Pancreas (tissue), 10 donors: Measurements from ENCODE around the gene S100A2. TPM values are rescaled to one million over a fixed set of nuclear protein-coding genes. Genes with fewer than 3 reads are reported as not detected.

ENCODE experiments used
- ATAC-seq, 4 donors: fragments of 200-7000 bp; cut with Tn5 transposase; one replicate each; pipeline versions ENCODE4 v1.8.0 to v1.9.1; 2020; ENCODE audit warnings: mild to moderate bottlenecking in 4 of 4, moderate library complexity in 4 of 4
- DNase-seq, 6 donors: peaks; one replicate each; pipeline ENCODE4 v3.0.0-alpha.2; 2020
- FAIRE-seq: peaks from 2 replicates; lab custom pipeline; 2012; peaks lifted over from hg19 to GRCh38; lab: Jason Lieb, UNC
- H3K27ac ChIP-seq, 4 donors: fragments of 200-600 bp; sonication (generic); 1 replicate in 3 of 4; 2 replicates in 1 of 4; pipeline versions ENCODE4 v1.5.0 to v1.8.0; 2020
- H3K27me3 ChIP-seq, 4 donors: fragments of 200-600 bp; one replicate each; pipeline ENCODE4 v1.8.0; 2021
- H3K36me3 ChIP-seq, 3 donors: fragments of 200-600 bp; sonication (generic) in 1 of 3; one replicate each; pipeline versions ENCODE4 v1.5.0 to v1.8.0; 2020 to 2021
- H3K4me1 ChIP-seq, 3 donors: fragments of 200-600 bp; one replicate each; pipeline ENCODE4 v1.8.0; 2021
- H3K4me3 ChIP-seq, 4 donors: fragments of 200-600 bp; sonication (generic) in 2 of 4; one replicate each; pipeline versions ENCODE4 v1.5.0 to v1.8.0; 2020 to 2021
- H3K9me3 ChIP-seq, 4 donors: fragments of 200-600 bp; one replicate each; pipeline ENCODE4 v1.8.0; 2021
- WGBS, 2 donors: extraction: QIAGEN DNeasy Blood & Tissue Kit; methylation state at CpG; one replicate each; pipeline ENCODE4 v1.1.7; 2013; 5-methylcytosine and 5-hydroxymethylcytosine counted together
- intact Hi-C, 3 donors: fragments of 100-400 bp; cut with DNase I; formaldehyde crosslinking; loops; one replicate each; pipeline versions ENCODE4 v1.11.1 to v1.14.2; 2022
- polyA plus RNA-seq, 2 donors: library from polyadenylated mRNA; stranded (reverse); fragments of 200-250 nt; gene quantifications; one replicate each; pipeline ENCODE4 v1.2.3, GENCODE V29; 2013
- total RNA-seq, 6 donors: library from RNA; stranded (reverse); fragmentation: NEBNext Ultra II Directional in 4 of 6; extraction: Animal tissue kit (Norgen Biotek cat#: 25700) in 4 of 6; gene quantifications; one replicate each; pipeline versions ENCODE4 v1.2.1 to v1.2.4, GENCODE V29; 2021 to 2023
- TF ChIP-seq, protein P1 (sequence below), 4 donors: fragments of 200-600 bp; sonication (generic) in 3 of 4; IDR thresholded peaks; one replicate each; pipeline versions ENCODE4 v1.5.0 to v1.8.0; 2021; ENCODE audit warnings: antibody characterized with exemption in 4 of 4
- donor health status: healthy with polysubstance abuse.
- donor health status: DM: no; HTN: no; CAD: no; lungs with moderate emphysema.
- donor health status: DM: no; HTN: no; CAD: no.
- donor health status: control.
- donor health status: control.
- donor health status: Bipolar disorder and iron deficiency.
- donor health status: DM: yes; HTN: yes; CAD: no.
- donor health status: DM: no; HTN: no; CAD: no.
- donor health status: DM: no; HTN: no; CAD: no.
- donor health status: DM: yes; HTN: yes; CAD: no.

The S100A2 gene
- total RNA-seq (1 to 10 TPM in 1 of 6 donors, under 1 TPM in 3, not detected in 2; 0.60 to 2.1 (median 0.68) TPM), polyA plus RNA-seq (1 to 10 TPM; 1.9 to 2.8 TPM)

DNA sequence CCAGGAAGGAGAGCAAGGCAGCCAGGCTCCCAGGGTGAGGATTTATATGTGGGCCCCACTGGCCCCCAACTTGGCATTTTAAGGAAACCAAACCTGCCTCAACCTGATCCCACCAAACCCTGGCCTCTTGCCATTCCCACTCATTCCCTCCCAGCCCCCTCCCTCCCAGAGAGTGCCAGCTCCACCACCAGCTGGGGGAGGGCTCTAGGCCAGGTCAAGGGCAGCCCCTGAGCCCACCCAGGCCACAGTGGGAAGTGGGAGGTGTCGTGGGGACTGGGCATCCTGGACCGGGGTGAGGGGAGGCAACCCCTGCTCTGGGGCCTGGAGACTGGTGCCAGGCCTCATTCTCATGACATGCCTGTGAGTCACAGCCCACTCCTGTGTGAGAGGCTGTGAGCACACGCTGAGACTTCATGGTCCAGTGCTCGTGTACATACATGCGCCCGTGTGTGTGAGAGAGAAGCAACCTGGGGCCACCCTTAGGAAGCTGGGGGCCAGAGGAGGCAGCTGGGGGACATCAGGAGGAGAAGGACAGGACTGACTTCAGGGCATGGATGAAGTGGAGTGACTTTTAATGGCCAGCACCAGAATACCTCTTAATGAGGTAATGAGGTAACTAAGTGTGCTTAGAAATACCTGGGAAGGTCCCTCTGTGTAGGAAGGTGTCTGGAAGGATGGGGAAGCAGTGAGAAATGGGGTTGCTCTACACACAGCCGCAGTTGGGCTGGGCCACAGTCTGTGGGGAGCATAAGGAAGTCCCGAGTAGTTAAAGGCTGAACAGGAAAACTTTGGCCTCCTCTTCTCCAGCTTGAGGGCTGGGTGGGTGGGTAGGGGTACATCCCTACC lies at the start of gene S100A2:
S100A2 (minus strand) TSS at position 316 of the 846 bp plus-strand sequence. CDS start 1,967 bp downstream, outside the sequence.
- H3K27me3 ChIP-seq: no peaks in the 10 kb centered on the region
- no peak for FAIRE-seq
- DNase-seq: peak in 3 of 6 donors; percentile 34 to 64 (median 41)
- peak within 1 kb of the TSS; percentile 62 to 90 (median 78) for H3K27ac ChIP-seq
- peaks cover 0 to 24% (median 0%) of the 10 kb centered on the region in 3 donors for H3K4me1 ChIP-seq
- no peaks in the 10 kb centered on the region for H3K9me3 ChIP-seq
- 65 to 73% methylated on average over 8 of the region's 8 CpGs for WGBS, 2 donors
- H3K4me3 ChIP-seq: no peak within 1 kb of the TSS
- no peaks in the 10 kb centered on the region for H3K36me3 ChIP-seq
- TF ChIP-seq, protein P1, sequence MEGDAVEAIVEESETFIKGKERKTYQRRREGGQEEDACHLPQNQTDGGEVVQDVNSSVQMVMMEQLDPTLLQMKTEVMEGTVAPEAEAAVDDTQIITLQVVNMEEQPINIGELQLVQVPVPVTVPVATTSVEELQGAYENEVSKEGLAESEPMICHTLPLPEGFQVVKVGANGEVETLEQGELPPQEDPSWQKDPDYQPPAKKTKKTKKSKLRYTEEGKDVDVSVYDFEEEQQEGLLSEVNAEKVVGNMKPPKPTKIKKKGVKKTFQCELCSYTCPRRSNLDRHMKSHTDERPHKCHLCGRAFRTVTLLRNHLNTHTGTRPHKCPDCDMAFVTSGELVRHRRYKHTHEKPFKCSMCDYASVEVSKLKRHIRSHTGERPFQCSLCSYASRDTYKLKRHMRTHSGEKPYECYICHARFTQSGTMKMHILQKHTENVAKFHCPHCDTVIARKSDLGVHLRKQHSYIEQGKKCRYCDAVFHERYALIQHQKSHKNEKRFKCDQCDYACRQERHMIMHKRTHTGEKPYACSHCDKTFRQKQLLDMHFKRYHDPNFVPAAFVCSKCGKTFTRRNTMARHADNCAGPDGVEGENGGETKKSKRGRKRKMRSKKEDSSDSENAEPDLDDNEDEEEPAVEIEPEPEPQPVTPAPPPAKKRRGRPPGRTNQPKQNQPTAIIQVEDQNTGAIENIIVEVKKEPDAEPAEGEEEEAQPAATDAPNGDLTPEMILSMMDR (IDR thresholded peaks at IDR 0.05): no peak
- ATAC-seq: peak; percentile 15 to 52 (median 24)
- intact Hi-C loops: no loop called here

DNA sequence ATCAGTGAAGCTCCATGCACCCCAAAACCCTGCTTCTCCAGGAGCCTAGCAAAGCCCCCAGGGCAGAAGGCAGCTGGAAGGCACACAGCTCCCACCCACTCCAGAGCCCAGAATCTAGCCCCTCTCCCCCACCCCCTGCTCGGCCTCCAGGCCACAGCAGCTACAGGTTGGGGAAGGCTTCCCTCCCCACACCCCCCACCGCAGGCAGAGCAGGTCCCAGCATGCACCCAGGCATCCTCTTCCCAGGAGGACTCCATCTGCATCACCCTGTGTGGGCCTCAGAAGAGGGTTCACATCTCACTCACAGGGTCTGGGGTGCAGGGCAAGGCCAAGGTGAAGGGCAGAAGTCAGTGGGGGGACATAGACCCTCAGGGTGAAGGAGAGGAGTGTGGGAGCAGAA lies 49.8 kb upstream of the S100A2 start:
- Histone ChIP-seq H3K27me3 (no peaks in the 10 kb centered on the region), H3K36me3 (no peaks in the 10 kb centered on the region), H3K4me3 (no peak overlapping the region), H3K9me3 (no peaks in the 10 kb centered on the region), H3K27ac (peak overlapping the region in 2 of 4 donors; percentile 63 to 67), H3K4me1 (peaks cover 0 to 2% (median 0%) of the 10 kb centered on the region in 3 donors)
- WGBS, 2 donors: 74 to 86% methylated on average over 1 to 2 of the region's 2 CpGs
- TF ChIP-seq, protein P1 (IDR thresholded peaks at IDR 0.05): no peak
- ATAC-seq: no peak
- DNase-seq: no peak
- intact Hi-C loops: no loop called here
- FAIRE-seq: no peak

DNA sequence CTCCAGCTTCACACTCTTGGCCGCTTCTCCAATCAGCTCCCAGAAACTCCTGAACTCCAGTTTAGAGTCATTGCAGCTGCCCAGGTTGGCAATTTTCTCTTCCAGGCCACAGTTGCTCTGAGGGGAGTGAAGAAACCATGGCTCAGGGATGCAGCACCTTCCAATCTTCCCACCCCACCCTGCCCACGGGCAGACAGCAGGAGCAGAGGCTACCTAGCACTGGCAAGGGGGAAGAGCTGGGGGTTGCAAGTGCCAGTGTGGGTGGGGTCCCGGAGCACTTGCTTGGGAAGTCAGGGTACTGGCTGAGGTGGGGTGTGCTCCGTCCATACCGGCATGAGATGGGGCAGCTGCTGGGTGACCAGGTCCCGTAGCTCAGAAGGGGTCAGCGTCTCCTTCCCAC lies 49.3 kb upstream of the S100A2 start:
- no peak overlapping the region for H3K4me3 ChIP-seq
- WGBS, 2 donors: 88 to 91% methylated on average over 7 of the region's 7 CpGs
- H3K4me1 ChIP-seq: peaks cover 0 to 2% (median 0%) of the 10 kb centered on the region in 3 donors
- no peak for DNase-seq
- H3K36me3 ChIP-seq: no peaks in the 10 kb centered on the region
- H3K9me3 ChIP-seq: no peaks in the 10 kb centered on the region
- FAIRE-seq: no peak
- H3K27me3 ChIP-seq: no peaks in the 10 kb centered on the region
- ATAC-seq: no peak
- TF ChIP-seq, protein P1 (IDR thresholded peaks at IDR 0.05): no peak
- no peak overlapping the region for H3K27ac ChIP-seq
- intact Hi-C loops: no loop called here

DNA sequence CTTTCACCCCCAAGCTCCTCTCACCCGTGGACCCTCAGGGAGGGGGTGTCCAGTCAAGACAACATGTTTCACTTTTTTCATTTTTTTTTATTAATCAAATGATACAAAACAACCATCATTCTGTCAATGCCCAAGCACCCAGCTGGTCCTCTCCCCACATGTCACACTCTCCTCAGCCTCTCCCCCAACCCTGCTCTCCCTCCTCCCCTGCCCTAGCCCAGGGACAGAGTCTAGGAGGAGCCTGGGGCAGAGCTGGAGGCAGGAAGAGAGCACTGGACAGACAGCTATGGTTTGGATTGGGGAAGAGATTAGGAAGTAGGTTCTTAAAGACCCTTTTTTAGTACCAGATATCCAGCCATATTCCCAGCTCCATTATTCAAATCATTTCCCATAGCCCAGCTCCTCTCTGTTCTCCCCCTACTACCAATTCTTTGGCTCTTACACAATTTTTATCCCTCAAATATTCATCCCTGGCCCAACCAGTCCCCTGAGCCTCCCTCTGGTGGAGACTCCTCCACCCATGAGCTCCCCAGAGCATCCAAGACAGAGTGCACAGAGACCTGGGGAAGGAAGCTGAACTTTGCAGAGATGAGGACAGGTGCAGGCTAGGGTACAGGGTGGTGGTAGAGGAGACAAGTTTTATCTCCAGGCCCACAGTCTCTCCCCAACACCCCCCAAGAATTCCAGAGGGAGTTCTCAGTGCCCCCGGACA lies 48.7 kb upstream of the S100A2 start:
- H3K36me3 ChIP-seq: no peaks in the 10 kb centered on the region
- no peaks in the 10 kb centered on the region for H3K27me3 ChIP-seq
- DNase-seq (no peak), FAIRE-seq (no peak), ATAC-seq (no peak)
- TF ChIP-seq, protein P1 (IDR thresholded peaks at IDR 0.05): no peak
- intact Hi-C loops: no loop called here
- H3K27ac ChIP-seq: no peak overlapping the region
- no peaks in the 10 kb centered on the region for H3K9me3 ChIP-seq
- no peak overlapping the region for H3K4me3 ChIP-seq
- 67 to 79% methylated on average over 2 of the region's 2 CpGs for WGBS, 2 donors
- peaks cover 0 to 2% (median 0%) of the 10 kb centered on the region in 3 donors for H3K4me1 ChIP-seq
